Femur (tissue), 1 donor: ENCODE measurements around the gene SCGB2A2.

Experiments used
- DNase-seq: peaks from one replicate; pipeline ENCODE4 v3.0.0-alpha.2; 2017

The SCGB2A2 gene

DNA sequence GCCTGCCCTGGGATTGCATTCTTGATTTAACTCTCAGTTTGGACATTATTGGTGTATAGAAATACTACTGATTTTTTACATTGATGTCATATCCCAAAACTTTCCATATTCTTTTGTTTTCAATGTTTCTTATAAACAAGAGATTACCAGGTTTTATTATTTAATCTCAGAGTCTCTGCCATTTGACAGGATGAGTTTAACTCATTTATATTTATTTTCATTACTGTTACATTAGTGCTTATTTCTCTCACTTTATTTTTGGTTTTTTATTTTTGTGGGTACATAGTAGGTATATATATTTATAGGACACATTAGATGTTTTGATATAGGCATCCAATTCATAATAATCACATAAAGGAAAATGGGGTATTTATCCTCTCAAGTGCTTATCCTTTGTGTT is 38.0 kb downstream of the SCGB2A2 start:
- no peak for DNase-seq

DNA sequence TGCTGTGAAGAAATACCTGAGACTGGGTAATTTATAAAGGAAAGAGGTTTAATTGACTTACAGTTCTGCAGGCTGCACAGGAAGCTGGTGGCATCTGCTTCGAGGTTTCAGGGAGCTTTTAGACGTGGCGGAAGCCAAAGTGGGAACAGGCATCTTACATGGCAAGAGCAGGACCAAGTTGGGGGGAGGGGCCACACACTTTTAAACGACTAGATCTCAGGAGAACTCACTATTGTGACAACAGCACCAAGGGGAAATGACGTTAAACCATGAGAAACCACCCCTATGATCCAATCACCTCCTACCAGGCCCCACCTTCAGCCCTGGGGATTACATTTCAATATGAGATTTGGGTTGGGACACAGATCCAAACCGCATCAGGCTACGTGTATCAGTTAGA is 40.0 kb downstream of the SCGB2A2 start:
- DNase-seq: no peak

DNA sequence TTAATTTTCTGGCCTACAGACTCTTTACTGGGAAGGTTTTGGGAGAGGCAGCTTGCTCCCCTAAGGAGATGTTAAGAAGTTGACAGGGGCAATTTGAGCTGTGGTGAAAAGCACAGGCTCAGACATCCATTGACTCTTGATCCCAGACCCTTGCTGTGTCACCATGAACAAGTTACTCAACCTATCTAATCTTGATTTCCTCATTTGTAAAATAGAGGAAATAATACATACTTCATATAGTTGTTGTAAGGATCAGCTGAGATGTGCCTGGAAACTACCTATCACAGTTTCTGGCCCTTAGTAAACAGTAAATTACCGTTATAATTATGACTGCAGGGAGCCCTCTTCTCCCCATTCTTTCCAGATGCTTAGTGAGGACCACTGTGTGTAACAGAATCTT is 45.5 kb downstream of the SCGB2A2 start:
- DNase-seq: no peak

DNA sequence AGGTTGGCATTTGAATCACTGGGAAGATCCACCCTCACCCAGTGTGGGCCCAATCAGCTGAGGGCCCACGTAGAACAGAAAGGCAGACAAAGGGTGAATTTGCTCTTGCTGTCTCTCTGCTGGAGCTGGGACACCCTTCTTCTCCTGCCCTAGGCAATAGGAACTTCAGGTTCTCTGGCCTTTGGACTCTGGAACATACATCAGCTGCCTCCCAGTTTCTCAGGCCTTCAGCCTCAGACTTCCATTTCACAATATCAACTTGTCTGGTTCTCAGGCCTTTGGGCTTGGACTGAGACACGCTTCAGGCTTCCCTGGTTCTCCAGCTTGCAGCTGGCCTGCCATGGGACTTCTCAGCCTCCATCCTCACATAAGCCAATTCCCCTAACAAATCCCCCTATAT is 52.6 kb downstream of the SCGB2A2 start:
- DNase-seq: no peak
